Panc1 (cell line): ENCODE results near the gene USP40. TPM values are rescaled to one million over a fixed set of nuclear protein-coding genes. Genes with fewer than 3 reads are reported as not detected.

Experiments
- ATAC-seq: fragments of 200-7000 bp; cut with Tn5 transposase; 2 replicates; pipeline ENCODE4 v1.9.1; 2020; ENCODE audit warnings: mild to moderate bottlenecking, moderate library complexity
- Bru-seq: library from RNA; stranded (reverse); fragments of 400-500 nt; gene quantifications from one replicate; lab custom pipeline; 2021; lab: Mats Ljungman, UMichigan
- BruChase-seq, 2 experiments: library from RNA; stranded (reverse); fragments of 400-500 nt; gene quantifications; one replicate each; lab custom pipeline; 2021; lab: Mats Ljungman, UMichigan
- BruUV-seq: library from RNA; stranded (reverse); fragments of 400-500 nt; replicated peaks from 2 replicates; lab custom pipeline; 2021; lab: Mats Ljungman, UMichigan
- CTCF ChIA-PET: fragments of 300-600 bp; sonication (Branson Sonifier 250); formaldehyde crosslinking; loops from one replicate; lab custom pipeline; 2022; ENCODE audit warnings: antibody characterized with exemption; lab: Charles Lee
- POLR2A ChIA-PET: fragments of 300-600 bp; sonication (Branson Sonifier 250); formaldehyde crosslinking; loops from one replicate; lab custom pipeline; 2022; ENCODE audit warnings: antibody characterized with exemption; lab: Charles Lee
- DNase-seq: peaks from one replicate; pipeline ENCODE4 v3.0.0-alpha.2; 2010; ENCODE audit warnings: low read depth, low spot score
- H3K27ac ChIP-seq: 2 replicates; pipeline ENCODE4 v1.5.1; 2011; ENCODE audit warnings: mild to moderate bottlenecking, low read length, inconsistent platforms
- H3K27me3 ChIP-seq: fragments of 200-500 bp; sonication (Bioruptor generic); 2 replicates; pipeline ENCODE4 v1.6.0; 2014; ENCODE audit warnings: low read length, inconsistent platforms; ENCODE audit not compliant: control insufficient read depth, insufficient read depth
- H3K36me3 ChIP-seq: fragments of 200-500 bp; sonication (Bioruptor generic); 2 replicates; pipeline ENCODE4 v1.5.1; 2014; ENCODE audit warnings: inconsistent platforms, mild to moderate bottlenecking, low read length, moderate library complexity; ENCODE audit not compliant: control insufficient read depth, insufficient read depth
- H3K4me1 ChIP-seq: 2 replicates; pipeline ENCODE4 v1.5.1; 2011; ENCODE audit warnings: inconsistent platforms, mild to moderate bottlenecking, low read length, moderate library complexity; ENCODE audit not compliant: control insufficient read depth, insufficient read depth
- H3K4me3 ChIP-seq, 2 experiments: 2 replicates each; pipeline ENCODE4 v1.5.1; 2011 to 2012; ENCODE audit warnings: low read depth in 2 of 2, low read length in 2 of 2, mild to moderate bottlenecking in 2 of 2, inconsistent platforms in 1 of 2, moderate library complexity in 1 of 2
- H3K9me3 ChIP-seq: fragments of 200-500 bp; sonication (Bioruptor generic); 2 replicates; pipeline ENCODE4 v1.5.1; 2014; ENCODE audit warnings: low read depth, mild to moderate bottlenecking, inconsistent platforms, low read length, moderate library complexity; ENCODE audit not compliant: control insufficient read depth, insufficient read depth
- CTCF ChIP-seq: fragments of 450-650 bp; IDR thresholded peaks from 2 replicates; pipeline ENCODE4 v1.5.1; 2017; ENCODE audit warnings: mild to moderate bottlenecking
- POLR2AphosphoS5 ChIP-seq: IDR thresholded peaks from 2 replicates; pipeline ENCODE4 v1.6.1; 2012; ENCODE audit warnings: mild to moderate bottlenecking, low read depth, low read length, moderate library complexity
- REST ChIP-seq, 2 experiments: IDR thresholded peaks; 2 replicates each; pipeline ENCODE4 v1.6.1; 2011 to 2012; ENCODE audit warnings: low read depth in 2 of 2, control low read depth in 1 of 2, low read length in 1 of 2, mild to moderate bottlenecking in 1 of 2, moderate library complexity in 1 of 2; ENCODE audit not compliant: insufficient read depth in 1 of 2
- SIN3A ChIP-seq: IDR thresholded peaks from 2 replicates; pipeline ENCODE4 v1.6.1; 2012; ENCODE audit warnings: low read depth, mild to moderate bottlenecking, low read length, moderate library complexity, borderline replicate concordance; ENCODE audit not compliant: insufficient read depth
- TCF7L2 ChIP-seq: IDR thresholded peaks from 2 replicates; pipeline ENCODE4 v1.6.1; 2011; ENCODE audit warnings: mild to moderate bottlenecking, low read depth, low read length, inconsistent platforms
- in situ Hi-C: cut with HindIII; loops from 2 replicates; pipeline ENCODE4 v1.10.0; 2016; ENCODE audit warnings: low sequenced_read_pairs, low pct_unique_long_range_greater_than_20kb
- intact Hi-C: fragments of 100-400 bp; cut with micrococcal nuclease; formaldehyde crosslinking; loops from one replicate; pipeline ENCODE4 v1.10.0; 2022; ENCODE audit not compliant: unreplicated experiment
- long read RNA-seq: library from polyadenylated mRNA; unstranded; transcript quantifications from one replicate; pipeline ENCODE4 v2.0.0, GENCODE V29; 2021; ENCODE audit not compliant: unreplicated experiment
- polyA plus RNA-seq: library from polyadenylated mRNA; unstranded; fragments of >200 nt; gene quantifications from one replicate; pipeline ENCODE4 v1.2.1, GENCODE V29; 2012; ENCODE audit warnings: missing spikeins; ENCODE audit not compliant: insufficient read length
- total RNA-seq: library from RNA; stranded (reverse); gene quantifications from one replicate; pipeline ENCODE4 v1.2.1, GENCODE V29; 2021; ENCODE audit not compliant: unreplicated experiment

Gene USP40
- total RNA-seq (26.6 TPM), Bru-seq, nascent RNA (percentile 69 among the genes with signal in this experiment), BruChase-seq, experiment 1, labeled RNA remaining after a 2-hour chase (percentile 73 among the genes with signal in this experiment), BruChase-seq, experiment 2, labeled RNA remaining after a 6-hour chase (percentile 63 among the genes with signal in this experiment)
- polyA plus RNA-seq = 16.8 TPM
- long read RNA-seq, partial matches to known transcripts = 22 of 39 reads
- long read RNA-seq, other reads (novel, unspliced or antisense) = 17 of 39 reads

- BruUV-seq = no TSS peak
- ATAC-seq (peak; percentile 100), DNase-seq (peak; percentile 61)
- TF ChIP-seq CTCF (no peak), SIN3A (no peak), TCF7L2 (no peak), REST (IDR thresholded peaks at IDR 0.05; ENCODE audit: insufficient read depth in 1 of 2, low read depth in 2 of 2, low read length in 1 of 2) (0 out of 4 replicates have a peak, but pooled peaks of 1 of the 2 experiments have one; percentile 22), POLR2AphosphoS5 (peak; percentile 95)
- intact Hi-C loops = no loop called here
- Histone ChIP-seq H3K27ac (peak within 1 kb of the TSS; percentile 99), H3K9me3 (no peaks in the 10 kb centered on the region), H3K27me3 (no peaks in the 10 kb centered on the region), H3K36me3 (peaks cover 5% of the 10 kb centered on the region; the same call in 1 of the 2 replicates), H3K4me3 (peak within 1 kb of the TSS; percentile 89 to 93), H3K4me1 (peaks cover 8% of the 10 kb centered on the region)
- in situ Hi-C loops = no loop called here
- CTCF ChIA-PET = no interaction called here
- POLR2A ChIA-PET = no interaction called here
These were observed at the start of gene USP40 for GRCh38 chr2:233566141-233566956. Gene USP40, minus strand, starts transcription at chr2:233566782. Its CDS starts 1,228 bp downstream, at chr2:233565554.

- Histone ChIP-seq H3K27me3 (no peaks in the 10 kb centered on the region), H3K36me3 (no peaks in the 10 kb centered on the region), H3K4me1 (no peaks in the 10 kb centered on the region), H3K4me3 (no peak overlapping the region), H3K27ac (no peak overlapping the region), H3K9me3 (no peaks in the 10 kb centered on the region)
- intact Hi-C loops (loop anchor here (10.0 kb wide), 1 partner anchor 114 kb away; the partner anchor contains the start of gene UGT1A3), in situ Hi-C loops (no loop called here)
- DNase-seq (no peak), ATAC-seq (no peak)
- POLR2A ChIA-PET = no interaction called here
- CTCF ChIA-PET = no interaction called here
- no TSS peak for BruUV-seq
- TF ChIP-seq SIN3A (no peak), POLR2AphosphoS5 (no peak), REST (IDR thresholded peaks at IDR 0.05; ENCODE audit: insufficient read depth in 1 of 2, low read depth in 2 of 2, low read length in 1 of 2) (no peak), TCF7L2 (no peak), CTCF (no peak)
These were observed 44.7 kb upstream of the USP40 start for GRCh38 chr2:233611284-233611683.
